Activated CD8-positive, alpha-beta memory T cell treated with anti-CD3 and anti-CD28 coated beads for 4 hours (primary cell): ENCODE results near the gene MRPS12.

ENCODE experiments used
- DNase-seq, 2 donors: peaks; one replicate each; pipeline ENCODE4 v3.0.0-alpha.2; 2020; ENCODE audit warnings: low read depth in 2 of 2

The MRPS12 gene

GRCh38 chr19:38975214-38975860 is 44.6 kb downstream of the MRPS12 start, which contains the start of gene FBXO17:
Gene FBXO17, minus strand, starts transcription at chr19:38975742. Its CDS starts 25,423 bp downstream, at chr19:38950319.
- no peak for DNase-seq

- no peak for DNase-seq
These were observed 45.1 kb downstream of the MRPS12 start for GRCh38 chr19:38975861-38976271.

- DNase-seq = no peak
These were observed 46.9 kb downstream of the MRPS12 start for GRCh38 chr19:38977445-38978325.

GRCh38 chr19:38978326-38978689 is 47.6 kb downstream of the MRPS12 start:
- DNase-seq = no peak

GRCh38 chr19:38979812-38980211 is 49.1 kb downstream of the MRPS12 start:
- DNase-seq = no peak

- DNase-seq = no peak
These were observed 50.0 kb downstream of the MRPS12 start for GRCh38 chr19:38980583-38981374.
